SH-SY5Y (cell line): Measurements from ENCODE around the gene PLB1.

Source experiments
- GATA2 ChIP-seq: IDR thresholded peaks from 2 replicates; pipeline ENCODE4 v1.6.1; 2011; ENCODE audit warnings: mild to moderate bottlenecking, low read depth, low read length
- GATA3 ChIP-seq: IDR thresholded peaks from 2 replicates; pipeline ENCODE4 v1.6.1; 2011; ENCODE audit warnings: low read depth, mild to moderate bottlenecking, low read length, moderate library complexity

DNA sequence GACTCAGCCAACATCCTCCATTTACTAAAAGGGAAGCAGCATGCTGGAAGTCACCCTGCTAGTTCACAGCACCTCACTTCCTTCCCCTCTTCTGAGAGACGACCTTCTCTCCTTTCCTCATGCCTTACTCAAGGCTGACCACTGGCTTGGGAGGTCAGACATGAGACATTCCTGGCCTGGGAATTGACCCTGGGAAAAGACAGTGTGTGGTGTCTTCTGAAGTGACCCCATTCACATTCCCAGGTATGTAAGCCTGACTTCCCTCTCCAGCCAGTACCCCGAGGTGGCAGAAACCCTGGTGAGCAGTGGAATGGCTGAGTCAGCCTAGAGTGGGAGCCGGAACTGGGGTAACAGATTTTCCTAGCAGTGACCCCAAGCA, 92.4 kb downstream of the PLB1 start:
- TF ChIP-seq GATA3 (no peak), GATA2 (no peak)
